CD4-positive, alpha-beta T cell (primary cell): ENCODE results near the gene HMG20B. TPM values are rescaled to one million over a fixed set of nuclear protein-coding genes. Genes with fewer than 3 reads are reported as not detected.
"Not testable (repeated sequence)": the region's sequence is repeated elsewhere in the genome, so short reads cannot be mapped to it uniquely, and the experiment has no call there.

Experiments
- ATAC-seq: fragments of 200-7000 bp; cut with Tn5 transposase; one replicate; pipeline ENCODE4 v1.10.0; 2022; ENCODE audit warnings: mild to moderate bottlenecking; ENCODE audit not compliant: poor library complexity
- CTCF ChIA-PET: fragments of 350-600 bp; sonication (Branson Sonifier 250); formaldehyde crosslinking; loops from one replicate; lab custom pipeline; 2021; ENCODE audit warnings: antibody characterized with exemption, inconsistent platforms; lab: Charles Lee
- POLR2A ChIA-PET: fragments of 350-600 bp; sonication (Branson Sonifier 250); formaldehyde crosslinking; loops from one replicate; lab custom pipeline; 2021; ENCODE audit warnings: antibody characterized with exemption, inconsistent platforms; lab: Charles Lee
- DNase-seq, 14 experiments: peaks; one replicate each; pipeline ENCODE4 v3.0.0-alpha.2; 2013 to 2020; ENCODE audit warnings: mixed read lengths in 2 of 14
- H3K27ac ChIP-seq, 2 donors: one replicate each; pipeline versions ENCODE4 v1.5.1 to v1.7.0; 2013; ENCODE audit warnings: low read length in 2 of 2, low read depth in 1 of 2, mild to moderate bottlenecking in 1 of 2
- H3K27me3 ChIP-seq, 2 experiments: 1 replicate in 1 of 2; 2 replicates in 1 of 2; pipeline versions ENCODE4 v1.6.1 to v1.7.0; 2013; ENCODE audit warnings: low read length in 2 of 2, control low read depth in 1 of 2, mild to moderate bottlenecking in 1 of 2, moderate library complexity in 1 of 2; ENCODE audit not compliant: insufficient read depth in 2 of 2, control insufficient read depth in 1 of 2
- H3K36me3 ChIP-seq: one replicate; pipeline ENCODE4 v1.6.1; 2013; ENCODE audit warnings: low read length, control low read depth; ENCODE audit not compliant: insufficient read depth
- H3K4me1 ChIP-seq: one replicate; pipeline ENCODE4 v1.6.1; 2013; ENCODE audit warnings: low read length, control low read depth; ENCODE audit not compliant: insufficient read depth
- H3K4me3 ChIP-seq: one replicate; pipeline ENCODE4 v1.5.1; 2013; ENCODE audit warnings: mild to moderate bottlenecking, low read length, moderate library complexity
- H3K9me3 ChIP-seq, 2 experiments: 1 replicate in 1 of 2; 2 replicates in 1 of 2; pipeline versions ENCODE4 v1.6.1 to v1.7.0; 2013; ENCODE audit warnings: low read length in 2 of 2, mild to moderate bottlenecking in 2 of 2, control low read depth in 1 of 2, moderate library complexity in 1 of 2; ENCODE audit not compliant: control insufficient read depth in 1 of 2, insufficient read depth in 1 of 2
- H3K27ac Mint-ChIP-seq: one replicate; pipeline ENCODE4 v1.8.0; 2020; ENCODE audit warnings: mixed read lengths
- H3K27me3 Mint-ChIP-seq: one replicate; pipeline ENCODE4 v1.8.0; 2021; ENCODE audit warnings: mixed read lengths
- H3K36me3 Mint-ChIP-seq: one replicate; pipeline ENCODE4 v1.8.0; 2021; ENCODE audit warnings: low read depth, mixed read lengths
- H3K4me1 Mint-ChIP-seq: one replicate; pipeline ENCODE4 v1.8.0; 2021; ENCODE audit warnings: low read depth, mixed read lengths
- H3K4me3 Mint-ChIP-seq: one replicate; pipeline ENCODE4 v1.8.0; 2020; ENCODE audit warnings: mild to moderate bottlenecking, mixed read lengths
- H3K9me3 Mint-ChIP-seq: one replicate; pipeline ENCODE4 v1.8.0; 2020; ENCODE audit warnings: mixed read lengths
- intact Hi-C, 2 experiments: fragments of 100-400 bp; cut with DNase I in 1 of 2; cut with micrococcal nuclease in 1 of 2; formaldehyde crosslinking; loops; one replicate each; pipeline versions ENCODE4 v1.15.1 to v1.9.0; 2023 to 2025; cut with DNase I, micrococcal nuclease
- total RNA-seq, 174 experiments: library from RNA in 2 of 174; stranded (reverse) in 2 of 174; gene quantifications; one replicate each; pipeline ENCODE4 v1.2.3 and lab custom pipeline; 2021 to 2026
- TF ChIP-seq, protein P1 (sequence below): fragments of 200-600 bp; IDR thresholded peaks from one replicate; pipeline ENCODE4 v1.8.0; 2022; ENCODE audit warnings: antibody characterized with exemption, mild to moderate bottlenecking

Gene HMG20B
- total RNA-seq, 2 experiments from 2014 or later, result 34.3 to 36.6 TPM

DNA sequence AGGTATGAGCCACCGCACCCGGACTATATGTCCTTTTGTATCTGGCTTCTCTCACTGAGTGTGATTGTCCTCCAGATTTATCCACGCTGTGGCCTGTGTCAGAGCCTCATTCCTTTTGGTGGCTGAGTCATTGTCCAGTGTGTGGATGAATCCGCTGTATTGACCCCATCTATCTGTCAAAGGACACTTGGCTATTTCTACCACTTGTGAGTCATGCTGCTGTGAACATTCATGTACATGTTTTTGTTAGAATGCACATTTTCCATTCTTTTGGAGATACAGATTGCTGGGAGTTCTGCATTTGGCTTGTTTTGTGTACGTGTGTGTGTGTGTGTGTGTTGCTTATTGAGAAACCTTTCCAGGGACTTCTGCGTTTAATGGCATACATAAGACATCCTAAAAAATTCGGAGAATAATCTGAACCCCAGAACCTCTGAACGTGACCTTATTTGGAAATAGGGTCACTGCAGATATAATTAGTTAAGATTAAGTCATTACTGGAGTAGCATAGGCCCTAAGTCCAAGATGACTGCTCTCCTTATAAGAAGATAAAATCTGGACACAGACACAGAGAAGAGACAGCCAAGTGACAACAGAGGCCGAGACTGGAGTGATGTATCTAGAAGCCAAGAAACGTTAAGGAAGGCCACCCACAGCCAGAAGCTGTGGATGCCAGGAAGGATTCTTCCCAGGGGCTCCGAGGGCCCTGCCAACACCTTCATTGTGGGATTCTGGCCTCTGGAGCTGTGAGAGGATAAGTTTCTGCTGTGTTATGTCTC, 7.6 kb downstream of the HMG20B start:
- Mint-ChIP-seq H3K9me3 (no peaks in the 10 kb centered on the region), H3K4me1 (no peaks in the 10 kb centered on the region), H3K27ac (no peak overlapping the region), H3K27me3 (no peaks in the 10 kb centered on the region), H3K4me3 (no peak overlapping the region), H3K36me3 (peaks cover 3% of the 10 kb centered on the region)
- no peaks in the 10 kb centered on the region for H3K36me3 ChIP-seq
- no peaks in the 10 kb centered on the region for H3K27me3 ChIP-seq
- H3K4me3 ChIP-seq, result no peak overlapping the region
- TF ChIP-seq, protein P1, sequence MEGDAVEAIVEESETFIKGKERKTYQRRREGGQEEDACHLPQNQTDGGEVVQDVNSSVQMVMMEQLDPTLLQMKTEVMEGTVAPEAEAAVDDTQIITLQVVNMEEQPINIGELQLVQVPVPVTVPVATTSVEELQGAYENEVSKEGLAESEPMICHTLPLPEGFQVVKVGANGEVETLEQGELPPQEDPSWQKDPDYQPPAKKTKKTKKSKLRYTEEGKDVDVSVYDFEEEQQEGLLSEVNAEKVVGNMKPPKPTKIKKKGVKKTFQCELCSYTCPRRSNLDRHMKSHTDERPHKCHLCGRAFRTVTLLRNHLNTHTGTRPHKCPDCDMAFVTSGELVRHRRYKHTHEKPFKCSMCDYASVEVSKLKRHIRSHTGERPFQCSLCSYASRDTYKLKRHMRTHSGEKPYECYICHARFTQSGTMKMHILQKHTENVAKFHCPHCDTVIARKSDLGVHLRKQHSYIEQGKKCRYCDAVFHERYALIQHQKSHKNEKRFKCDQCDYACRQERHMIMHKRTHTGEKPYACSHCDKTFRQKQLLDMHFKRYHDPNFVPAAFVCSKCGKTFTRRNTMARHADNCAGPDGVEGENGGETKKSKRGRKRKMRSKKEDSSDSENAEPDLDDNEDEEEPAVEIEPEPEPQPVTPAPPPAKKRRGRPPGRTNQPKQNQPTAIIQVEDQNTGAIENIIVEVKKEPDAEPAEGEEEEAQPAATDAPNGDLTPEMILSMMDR, result no peak
- H3K4me1 ChIP-seq, result peaks cover 4% of the 10 kb centered on the region
- no peaks in the 10 kb centered on the region for H3K9me3 ChIP-seq
- H3K27ac ChIP-seq, result no peak overlapping the region
- ATAC-seq (no peak), DNase-seq (no peak)
- CTCF ChIA-PET, result no interaction called here
- intact Hi-C loops, result no loop called here
- POLR2A ChIA-PET, result no interaction called here

DNA sequence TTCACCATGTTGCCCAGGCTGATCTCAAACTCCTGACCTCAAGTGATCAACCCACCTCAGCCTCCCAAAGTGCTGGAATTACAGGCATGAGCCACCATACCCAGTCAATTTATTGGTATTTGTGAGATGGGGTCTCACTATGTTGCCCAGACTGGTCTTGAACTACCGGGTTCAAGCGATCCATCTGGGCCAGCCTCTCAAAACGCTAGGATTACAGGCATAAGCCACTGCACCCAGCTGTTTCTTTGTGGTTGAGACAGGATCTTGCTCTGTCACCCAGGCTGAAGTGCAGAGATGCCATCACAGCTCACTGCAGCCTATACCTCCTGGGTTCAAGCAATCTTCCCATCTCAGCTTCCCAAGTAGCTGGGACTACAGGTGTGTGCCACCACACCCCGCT, 9.0 kb downstream of the HMG20B start:
- H3K4me1 Mint-ChIP-seq, H3K4me3 ChIP-seq, ATAC-seq, H3K27me3 Mint-ChIP-seq, H3K27ac ChIP-seq, H3K27me3 ChIP-seq, intact Hi-C loops, H3K9me3 ChIP-seq, DNase-seq, H3K4me3 Mint-ChIP-seq, CTCF ChIA-PET, H3K27ac Mint-ChIP-seq, POLR2A ChIA-PET, H3K9me3 Mint-ChIP-seq, H3K36me3 Mint-ChIP-seq, H3K36me3 ChIP-seq: not testable (repeated sequence)
- peaks cover 11% of the 10 kb centered on the region for H3K4me1 ChIP-seq

DNA sequence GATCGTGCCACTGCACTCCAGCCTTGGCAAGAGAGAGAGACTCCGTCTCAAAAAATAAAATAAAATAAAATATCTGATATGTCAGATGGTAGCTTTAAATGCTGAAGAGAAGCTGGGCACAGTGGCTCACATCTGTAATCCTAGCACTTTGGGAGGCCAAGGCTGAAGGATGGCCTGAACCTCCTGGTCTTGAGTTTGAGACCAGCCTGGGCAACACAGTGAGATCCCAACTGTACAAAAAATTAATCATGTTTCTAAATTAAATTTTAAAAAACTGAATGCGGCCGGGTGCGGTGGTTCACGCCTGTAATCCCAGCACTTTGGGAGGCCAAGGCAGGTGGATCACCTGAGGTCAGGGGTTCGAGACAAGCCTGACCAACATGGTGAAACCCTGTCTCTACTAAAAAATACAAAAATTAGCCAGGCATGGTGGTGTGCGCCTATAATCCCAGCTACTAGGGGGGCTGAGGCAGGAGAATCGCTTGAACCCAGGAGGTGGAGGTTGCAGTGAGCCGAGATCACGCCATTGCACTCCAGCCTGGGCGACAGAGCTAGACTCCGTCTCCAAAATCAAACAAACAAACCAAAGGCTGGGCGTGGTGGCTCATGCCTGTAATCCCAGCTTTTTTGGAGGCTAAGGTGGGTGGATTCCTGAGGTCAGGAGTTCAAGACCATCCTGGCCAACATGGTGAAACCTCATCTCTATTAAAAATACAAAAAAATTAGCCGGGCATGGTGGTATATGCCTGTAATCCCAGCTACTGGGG, 11.5 kb downstream of the HMG20B start:
- H3K36me3 Mint-ChIP-seq, ATAC-seq, intact Hi-C loops, H3K4me3 Mint-ChIP-seq, H3K27ac ChIP-seq, H3K9me3 ChIP-seq, H3K27me3 ChIP-seq, H3K4me3 ChIP-seq, H3K9me3 Mint-ChIP-seq, H3K4me1 Mint-ChIP-seq, H3K36me3 ChIP-seq, DNase-seq, H3K27ac Mint-ChIP-seq, CTCF ChIA-PET, H3K27me3 Mint-ChIP-seq: not testable (repeated sequence)
- POLR2A ChIA-PET, result interaction anchor here (1.7 to 1.8 kb wide), 2 partner anchors 23 to 27 kb away, joined by 8 to 9 read pairs; partner anchors contain the start of genes MFSD12 and TBXA2R
- H3K4me1 ChIP-seq, result peaks cover 11% of the 10 kb centered on the region
